ENCODE measurements around the gene SGSM1. TPM values are rescaled to one million over a fixed set of nuclear protein-coding genes. Genes with fewer than 3 reads are reported as not detected.

SGSM1 gene
- total and polyA plus RNA-seq, 5 donors from 2014 or later, result 0.09 to 2.9 (median 0.44) TPM; not detected in 1

GRCh38 chr22:24871611-24872205 is 65.7 kb downstream of the SGSM1 start:
- no peak overlapping the region for H3K4me3 ChIP-seq (ENCODE audit: low read depth, low read length)
- H3K27me3 Mint-ChIP-seq, result peaks cover 11% of the 10 kb centered on the region
- H3K4me1 ChIP-seq (ENCODE audit: control insufficient read depth, insufficient read depth, low read length, poor library complexity, severe bottlenecking), result no peaks in the 10 kb centered on the region
- no peak overlapping the region for H3K27ac Mint-ChIP-seq
- peaks cover 0 to 2% (median 0%) of the 10 kb centered on the region in 7 donors for H3K9me3 Mint-ChIP-seq
- DNase-seq (no peak), ATAC-seq (ENCODE audit: low read depth in 2 of 2) (no peak)
- no peaks in the 10 kb centered on the region for H3K36me3 ChIP-seq (ENCODE audit: control insufficient read depth, insufficient read depth, low read length)
- no peaks in the 10 kb centered on the region for H3K36me3 Mint-ChIP-seq
- no peak overlapping the region for H3K4me3 Mint-ChIP-seq
- H3K27me3 ChIP-seq (ENCODE audit: control insufficient read depth, insufficient read depth, low read length), result no peaks in the 10 kb centered on the region
- no peaks in the 10 kb centered on the region for H3K9me3 ChIP-seq (ENCODE audit: control insufficient read depth in 2 of 2, low read length in 2 of 2)
- H3K4me1 Mint-ChIP-seq, result no peaks in the 10 kb centered on the region
- H3K27ac ChIP-seq (ENCODE audit: insufficient read depth, low read length, poor library complexity, severe bottlenecking), result no peak overlapping the region

- Histone ChIP-seq H3K27ac (ENCODE audit: insufficient read depth, low read length, poor library complexity, severe bottlenecking) (no peak overlapping the region), H3K4me3 (ENCODE audit: low read depth, low read length) (no peak overlapping the region), H3K36me3 (ENCODE audit: control insufficient read depth, insufficient read depth, low read length) (no peaks in the 10 kb centered on the region), H3K27me3 (ENCODE audit: control insufficient read depth, insufficient read depth, low read length) (no peaks in the 10 kb centered on the region), H3K4me1 (ENCODE audit: control insufficient read depth, insufficient read depth, low read length, poor library complexity, severe bottlenecking) (no peaks in the 10 kb centered on the region), H3K9me3 (ENCODE audit: control insufficient read depth in 2 of 2, low read length in 2 of 2) (no peaks in the 10 kb centered on the region)
- Mint-ChIP-seq H3K36me3 (peaks cover under 1% of the 10 kb centered on the region), H3K27me3 (peaks cover 6% of the 10 kb centered on the region), H3K9me3 (no peaks in the 10 kb centered on the region), H3K4me3 (no peak overlapping the region), H3K27ac (no peak overlapping the region), H3K4me1 (no peaks in the 10 kb centered on the region)
- DNase-seq (no peak), ATAC-seq (ENCODE audit: low read depth in 2 of 2) (no peak)
These were observed 67.2 kb downstream of the SGSM1 start for GRCh38 chr22:24873226-24873625.

GRCh38 chr22:24875862-24876506 is 70.0 kb downstream of the SGSM1 start:
- Mint-ChIP-seq H3K36me3 (peaks cover 8% of the 10 kb centered on the region), H3K4me3 (no peak overlapping the region)

GRCh38 chr22:24876700-24877099 is 70.7 kb downstream of the SGSM1 start:
- H3K27ac ChIP-seq (ENCODE audit: insufficient read depth, low read length, poor library complexity, severe bottlenecking), result no peak overlapping the region
- H3K4me3 Mint-ChIP-seq, result no peak overlapping the region
- H3K36me3 Mint-ChIP-seq, result peaks cover 8% of the 10 kb centered on the region
- no peaks in the 10 kb centered on the region for H3K4me1 ChIP-seq (ENCODE audit: control insufficient read depth, insufficient read depth, low read length, poor library complexity, severe bottlenecking)
- H3K27ac Mint-ChIP-seq, result no peak overlapping the region
- H3K4me3 ChIP-seq (ENCODE audit: low read depth, low read length), result no peak overlapping the region
- H3K27me3 ChIP-seq (ENCODE audit: control insufficient read depth, insufficient read depth, low read length), result no peaks in the 10 kb centered on the region
- no peak for ATAC-seq (ENCODE audit: low read depth in 2 of 2)
- no peaks in the 10 kb centered on the region for H3K9me3 ChIP-seq (ENCODE audit: control insufficient read depth in 2 of 2, low read length in 2 of 2)
- no peak for DNase-seq
- H3K9me3 Mint-ChIP-seq, result peaks cover 0 to 2% (median 0%) of the 10 kb centered on the region in 7 donors
- no peaks in the 10 kb centered on the region for H3K36me3 ChIP-seq (ENCODE audit: control insufficient read depth, insufficient read depth, low read length)
- no peaks in the 10 kb centered on the region for H3K27me3 Mint-ChIP-seq
- no peaks in the 10 kb centered on the region for H3K4me1 Mint-ChIP-seq

More at GRCh38 chr22:24875862-24876506, 70.0 kb downstream of the SGSM1 start:
- Histone ChIP-seq H3K9me3 (ENCODE audit: control insufficient read depth in 2 of 2, low read length in 2 of 2) (no peaks in the 10 kb centered on the region), H3K27ac (ENCODE audit: insufficient read depth, low read length, poor library complexity, severe bottlenecking) (no peak overlapping the region), H3K4me1 (ENCODE audit: control insufficient read depth, insufficient read depth, low read length, poor library complexity, severe bottlenecking) (no peaks in the 10 kb centered on the region), H3K36me3 (ENCODE audit: control insufficient read depth, insufficient read depth, low read length) (no peaks in the 10 kb centered on the region), H3K27me3 (ENCODE audit: control insufficient read depth, insufficient read depth, low read length) (no peaks in the 10 kb centered on the region), H3K4me3 (ENCODE audit: low read depth, low read length) (no peak overlapping the region)
- no peak for ATAC-seq (ENCODE audit: low read depth in 2 of 2)
- no peaks in the 10 kb centered on the region for H3K27me3 Mint-ChIP-seq
- peak in 2 of 3 donors; percentile 1 to 8 for DNase-seq
- no peaks in the 10 kb centered on the region for H3K4me1 Mint-ChIP-seq
- H3K9me3 Mint-ChIP-seq, result peaks cover 0 to 2% (median 0%) of the 10 kb centered on the region in 7 donors
- H3K27ac Mint-ChIP-seq, result no peak overlapping the region

GRCh38 chr22:24878969-24879368 is 73.0 kb downstream of the SGSM1 start:
- H3K27me3 Mint-ChIP-seq, result no peaks in the 10 kb centered on the region
- no peaks in the 10 kb centered on the region for H3K27me3 ChIP-seq (ENCODE audit: control insufficient read depth, insufficient read depth, low read length)
- H3K27ac Mint-ChIP-seq, result no peak overlapping the region
- no peak overlapping the region for H3K4me3 ChIP-seq (ENCODE audit: low read depth, low read length)
- no peak overlapping the region for H3K27ac ChIP-seq (ENCODE audit: insufficient read depth, low read length, poor library complexity, severe bottlenecking)
- ATAC-seq (ENCODE audit: low read depth in 2 of 2), result no peak
- peaks cover 8% of the 10 kb centered on the region for H3K36me3 Mint-ChIP-seq
- H3K9me3 Mint-ChIP-seq, result peaks cover 0 to 2% (median 0%) of the 10 kb centered on the region in 7 donors
- no peak for DNase-seq
- no peaks in the 10 kb centered on the region for H3K9me3 ChIP-seq (ENCODE audit: control insufficient read depth in 2 of 2, low read length in 2 of 2)
- H3K4me3 Mint-ChIP-seq, result no peak overlapping the region
- no peaks in the 10 kb centered on the region for H3K36me3 ChIP-seq (ENCODE audit: control insufficient read depth, insufficient read depth, low read length)
- H3K4me1 ChIP-seq (ENCODE audit: control insufficient read depth, insufficient read depth, low read length, poor library complexity, severe bottlenecking), result no peaks in the 10 kb centered on the region
- H3K4me1 Mint-ChIP-seq, result no peaks in the 10 kb centered on the region

GRCh38 chr22:24883432-24883831 is 77.4 kb downstream of the SGSM1 start:
- Mint-ChIP-seq H3K4me1 (no peaks in the 10 kb centered on the region), H3K27ac (no peak overlapping the region), H3K36me3 (peaks cover 10% of the 10 kb centered on the region), H3K9me3 (peaks cover 0 to 2% (median 0%) of the 10 kb centered on the region in 7 donors), H3K4me3 (no peak overlapping the region), H3K27me3 (no peaks in the 10 kb centered on the region)
- Histone ChIP-seq H3K9me3 (ENCODE audit: control insufficient read depth in 2 of 2, low read length in 2 of 2) (no peaks in the 10 kb centered on the region), H3K36me3 (ENCODE audit: control insufficient read depth, insufficient read depth, low read length) (no peaks in the 10 kb centered on the region), H3K27me3 (ENCODE audit: control insufficient read depth, insufficient read depth, low read length) (no peaks in the 10 kb centered on the region), H3K4me1 (ENCODE audit: control insufficient read depth, insufficient read depth, low read length, poor library complexity, severe bottlenecking) (no peaks in the 10 kb centered on the region), H3K27ac (ENCODE audit: insufficient read depth, low read length, poor library complexity, severe bottlenecking) (no peak overlapping the region), H3K4me3 (ENCODE audit: low read depth, low read length) (no peak overlapping the region)
- DNase-seq, result no peak
- no peak for ATAC-seq (ENCODE audit: low read depth in 2 of 2)

GRCh38 chr22:24887260-24887659 is 81.2 kb downstream of the SGSM1 start:
- H3K36me3 Mint-ChIP-seq, result peaks cover 4% of the 10 kb centered on the region
- Histone ChIP-seq H3K36me3 (ENCODE audit: control insufficient read depth, insufficient read depth, low read length) (no peaks in the 10 kb centered on the region), H3K27ac (ENCODE audit: insufficient read depth, low read length, poor library complexity, severe bottlenecking) (no peak overlapping the region), H3K4me1 (ENCODE audit: control insufficient read depth, insufficient read depth, low read length, poor library complexity, severe bottlenecking) (no peaks in the 10 kb centered on the region), H3K27me3 (ENCODE audit: control insufficient read depth, insufficient read depth, low read length) (no peaks in the 10 kb centered on the region), H3K4me3 (ENCODE audit: low read depth, low read length) (no peak overlapping the region), H3K9me3 (ENCODE audit: control insufficient read depth in 2 of 2, low read length in 2 of 2) (no peaks in the 10 kb centered on the region)
- H3K27ac Mint-ChIP-seq, result no peak overlapping the region
- no peak for ATAC-seq (ENCODE audit: low read depth in 2 of 2)
- peaks cover 5% of the 10 kb centered on the region for H3K27me3 Mint-ChIP-seq
- H3K4me1 Mint-ChIP-seq, result no peaks in the 10 kb centered on the region
- H3K9me3 Mint-ChIP-seq, result no peaks in the 10 kb centered on the region
- DNase-seq, result no peak
- H3K4me3 Mint-ChIP-seq, result no peak overlapping the region

Data from CD4-positive, CD25-positive, alpha-beta regulatory T cell (primary cell).